Bronchial epithelial cell (primary cell): ENCODE data around the gene TSPAN18. TPM values are rescaled to one million over a fixed set of nuclear protein-coding genes. Genes with fewer than 3 reads are reported as not detected.

ENCODE experiments used
- DNase-seq: peaks from one replicate; pipeline ENCODE4 v3.0.0-alpha.2; 2010; ENCODE audit warnings: low read depth
- FAIRE-seq: peaks from 2 replicates; lab custom pipeline; 2011; peaks lifted over from hg19 to GRCh38; lab: Jason Lieb, UNC
- H3K27me3 ChIP-seq: 2 replicates; pipeline ENCODE4 v1.5.1; 2011; ENCODE audit warnings: low read length; ENCODE audit not compliant: control insufficient read depth, insufficient read depth
- H3K36me3 ChIP-seq: 2 replicates; pipeline ENCODE4 v1.5.1; 2011; ENCODE audit warnings: low read length; ENCODE audit not compliant: control insufficient read depth, insufficient read depth
- H3K4me3 ChIP-seq: 2 replicates; pipeline ENCODE4 v1.5.1; 2011; ENCODE audit warnings: mild to moderate bottlenecking, low read depth, low read length, control low read depth
- CTCF ChIP-seq: IDR thresholded peaks from 2 replicates; pipeline ENCODE4 v1.5.1; 2011; ENCODE audit warnings: mild to moderate bottlenecking, moderate library complexity, low read length, control low read depth, inconsistent platforms; ENCODE audit not compliant: insufficient read depth, severe bottlenecking
- total RNA-seq: library from RNA; depleted of rRNA; stranded (reverse); fragments of >200 nt; gene quantifications from 2 replicates; pipeline ENCODE4 v1.2.1, GENCODE V29; 2014

Gene TSPAN18
- total RNA-seq, 1 donor from 2014 or later, result not detected

- no peak for FAIRE-seq
- H3K27me3 ChIP-seq, result peaks cover 3% of the 10 kb centered on the region
- no peak for TF ChIP-seq CTCF
Measured at GRCh38 chr11:44819346-44819745, 92.6 kb downstream of the TSPAN18 start.

GRCh38 chr11:44822369-44822768, 95.6 kb downstream of the TSPAN18 start:
- no peak for TF ChIP-seq CTCF
- DNase-seq, result no peak
- H3K4me3 ChIP-seq, result no peak overlapping the region
- peaks cover 3% of the 10 kb centered on the region for H3K27me3 ChIP-seq
- H3K36me3 ChIP-seq, result no peaks in the 10 kb centered on the region
- no peak for FAIRE-seq

More at GRCh38 chr11:44819346-44819745, 92.6 kb downstream of the TSPAN18 start:
- Histone ChIP-seq H3K4me3 (no peak overlapping the region), H3K36me3 (no peaks in the 10 kb centered on the region)
- no peak for DNase-seq

GRCh38 chr11:44823006-44823405, 96.2 kb downstream of the TSPAN18 start:
- Histone ChIP-seq H3K4me3 (no peak overlapping the region), H3K27me3 (peaks cover 7% of the 10 kb centered on the region), H3K36me3 (no peaks in the 10 kb centered on the region)
- no peak for DNase-seq
- no peak for TF ChIP-seq CTCF
- FAIRE-seq, result no peak

GRCh38 chr11:44823868-44824267, 97.1 kb downstream of the TSPAN18 start:
- DNase-seq (no peak), FAIRE-seq (no peak)
- no peak for TF ChIP-seq CTCF
- H3K36me3 ChIP-seq, result no peaks in the 10 kb centered on the region
- H3K27me3 ChIP-seq, result peaks cover 5% of the 10 kb centered on the region
- H3K4me3 ChIP-seq, result no peak overlapping the region

DNA sequence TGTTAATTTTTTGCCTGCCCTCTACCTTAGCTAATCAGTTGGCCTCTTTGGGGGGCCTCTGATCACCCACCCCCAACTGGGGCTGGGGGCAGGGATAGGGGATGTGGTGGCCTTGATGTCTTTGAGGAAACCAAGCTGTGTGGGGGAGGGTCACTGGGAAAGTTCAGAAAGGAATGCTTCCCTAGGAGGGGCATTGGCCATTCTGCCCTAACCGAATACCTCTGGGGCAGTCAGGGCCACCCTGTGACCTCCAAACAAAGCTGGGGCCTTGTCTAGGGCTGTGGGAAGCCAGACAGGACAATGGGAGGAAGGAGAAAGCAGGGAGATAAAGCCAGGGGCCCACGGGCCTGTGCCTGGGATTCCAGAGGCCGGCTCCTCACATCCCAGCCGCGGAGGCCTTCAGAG, 97.5 kb downstream of the TSPAN18 start:
- FAIRE-seq (no peak), DNase-seq (no peak)
- TF ChIP-seq CTCF, result no peak
- Histone ChIP-seq H3K36me3 (no peaks in the 10 kb centered on the region), H3K27me3 (peaks cover 3% of the 10 kb centered on the region), H3K4me3 (no peak overlapping the region)
